ENCODE results near the gene SLBP.

GRCh38 chr4:1674682-1675081 lies 37.4 kb downstream of the SLBP start:
- no peak for TF ChIP-seq FOS (IDR thresholded peaks at IDR 0.05; ENCODE audit: borderline replicate concordance, extremely low read depth, insufficient read length)
- no peak for TF ChIP-seq CTCF (IDR thresholded peaks at IDR 0.05 in 2 of 3, conservative IDR thresholded peaks at IDR 0.05 in 1 of 3; ENCODE audit: control insufficient read depth in 2 of 3, extremely low read depth in 1 of 3, insufficient read depth in 1 of 3, low read depth in 3 of 3, low read length in 3 of 3)
- no peak for TF ChIP-seq RAD21 (IDR thresholded peaks at IDR 0.05; ENCODE audit: insufficient read depth, low read depth, low read length)
- no peak for TF ChIP-seq E4F1 (IDR thresholded peaks at IDR 0.05; ENCODE audit: borderline replicate concordance, partially characterized antibody)
- no peak for TF ChIP-seq NFIC (IDR thresholded peaks at IDR 0.05; ENCODE audit: low read depth, low read length)
- TF ChIP-seq MTA3 (IDR thresholded peaks at IDR 0.05; ENCODE audit: borderline replicate concordance, low read length) = no peak

Data from GM12878 (cell line).